Thyroid gland (tissue), 4 donors: Measurements from ENCODE around the gene COL13A1.

Experiments
- CTCF ChIP-seq, 6 experiments: fragments of 200-600 bp in 3 of 6; fragments of 450-650 bp in 3 of 6; sonication (generic) in 3 of 6; IDR thresholded peaks; one replicate each; pipeline ENCODE4 v1.5.1; 2016 to 2019; ENCODE audit warnings: antibody characterized with exemption in 6 of 6, mild to moderate bottlenecking in 2 of 6, inconsistent platforms in 1 of 6, moderate library complexity in 1 of 6
- POLR2A ChIP-seq, 2 donors: fragments of 450-650 bp; IDR thresholded peaks; one replicate each; pipeline ENCODE4 v1.6.1; 2017; ENCODE audit warnings: antibody characterized with exemption in 2 of 2, mild to moderate bottlenecking in 2 of 2, moderate library complexity in 1 of 2

DNA sequence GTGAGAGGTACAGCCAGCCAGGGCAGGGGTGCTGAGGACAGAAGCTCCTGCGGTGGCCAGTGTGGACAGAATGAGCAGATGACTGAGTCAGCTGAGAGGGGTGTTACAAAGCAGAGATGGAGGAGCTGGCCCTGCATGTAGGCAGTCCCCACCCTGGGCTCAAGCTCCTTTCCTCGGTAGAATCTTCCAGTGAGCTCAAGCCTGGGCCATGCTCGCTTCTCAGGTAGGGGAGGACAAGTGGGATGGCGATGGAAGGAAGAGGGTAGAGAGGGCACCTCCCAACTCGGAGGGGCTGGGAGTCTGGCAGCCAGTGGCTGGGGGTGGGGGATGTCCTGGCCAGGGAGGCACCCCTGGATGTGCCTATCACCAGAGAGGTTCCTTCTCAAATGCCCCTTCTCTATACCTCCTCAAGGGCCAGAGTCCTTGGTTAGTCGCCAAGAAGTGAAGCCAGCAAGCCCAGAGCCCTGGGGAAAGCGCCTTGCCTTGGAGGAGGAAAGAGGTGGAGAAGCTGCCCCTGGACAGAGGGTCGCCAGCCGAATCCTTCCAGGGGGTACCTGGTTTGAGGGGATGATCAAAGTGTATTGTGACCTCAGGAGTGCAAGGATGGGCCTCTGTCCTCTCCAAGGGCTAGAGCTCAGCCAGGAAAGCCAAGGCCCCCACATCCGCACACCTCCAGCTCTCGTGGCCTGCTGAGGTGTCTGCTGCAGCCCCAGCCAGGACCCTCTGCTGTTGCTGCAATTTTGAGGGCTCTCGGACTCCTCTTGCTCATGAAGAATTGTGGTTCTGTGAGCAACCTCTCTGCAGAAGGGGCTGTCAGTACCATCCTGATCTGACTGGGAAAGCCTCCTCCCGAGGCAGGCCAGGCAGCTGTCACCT is 162.4 kb downstream of the COL13A1 start:
- TF ChIP-seq CTCF (IDR thresholded peaks at IDR 0.05) = no peak
- TF ChIP-seq POLR2A (IDR thresholded peaks at IDR 0.05) = no peak
